HG03280 (cell line): ENCODE measurements around the gene CHGA.

Experiments
- ATAC-seq: cut with Tn5 transposase; IDR thresholded peaks from one replicate; pipeline ENCODE4 v1.9.1; 2021; ENCODE audit warnings: mild to moderate bottlenecking, moderate library complexity; ENCODE audit not compliant: unreplicated experiment

CHGA gene

GRCh38 chr14:92902726-92903125 lies 20.2 kb upstream of the CHGA start:
- ATAC-seq = no peak

GRCh38 chr14:92903359-92903758 lies 19.6 kb upstream of the CHGA start:
- no peak for ATAC-seq

- no peak for ATAC-seq
Observed at GRCh38 chr14:92905667-92906066, 17.3 kb upstream of the CHGA start.

GRCh38 chr14:92906420-92906819 lies 16.5 kb upstream of the CHGA start:
- no peak for ATAC-seq

GRCh38 chr14:92906823-92907222 lies 16.1 kb upstream of the CHGA start:
- ATAC-seq = no peak

- ATAC-seq = no peak
Observed at GRCh38 chr14:92907316-92907911, 15.5 kb upstream of the CHGA start.

- no peak for ATAC-seq
Observed at GRCh38 chr14:92914087-92914656, 8.8 kb upstream of the CHGA start.

- ATAC-seq = no peak
Observed at GRCh38 chr14:92916201-92916600, 6.7 kb upstream of the CHGA start.

- no peak for ATAC-seq
Observed at GRCh38 chr14:92917041-92917940, 5.7 kb upstream of the CHGA start.

- no peak for ATAC-seq
Observed at GRCh38 chr14:92917956-92918355, 5.0 kb upstream of the CHGA start.

- ATAC-seq = no peak
Observed at GRCh38 chr14:92920001-92920400, 2.9 kb upstream of the CHGA start.

- no peak for ATAC-seq
Observed at GRCh38 chr14:92922155-92922735, 705 bp upstream of the CHGA start.

GRCh38 chr14:92923744-92924103 lies 774 bp downstream of the CHGA start:
- no peak for ATAC-seq

GRCh38 chr14:92924247-92924646 lies 1.3 kb downstream of the CHGA start:
- no peak for ATAC-seq

GRCh38 chr14:92925446-92925845 lies 2.5 kb downstream of the CHGA start:
- no peak for ATAC-seq

- ATAC-seq = no peak
Observed at GRCh38 chr14:92926180-92926845, 3.4 kb downstream of the CHGA start.

GRCh38 chr14:92926931-92927330 lies 4.0 kb downstream of the CHGA start:
- no peak for ATAC-seq

- ATAC-seq = no peak
Observed at GRCh38 chr14:92927349-92928257, 4.7 kb downstream of the CHGA start.

GRCh38 chr14:92928258-92928629 lies 5.3 kb downstream of the CHGA start:
- ATAC-seq = no peak

- no peak for ATAC-seq
Observed at GRCh38 chr14:92928961-92929688, 6.2 kb downstream of the CHGA start.
